B cell (primary cell): Measurements from ENCODE around the gene HOXB4. TPM values are rescaled to one million over a fixed set of nuclear protein-coding genes. Genes with fewer than 3 reads are reported as not detected.

Experiments used
- ATAC-seq: fragments of 200-7000 bp; cut with Tn5 transposase; one replicate; pipeline ENCODE4 v1.10.0; 2021; ENCODE audit warnings: low read depth, mild to moderate bottlenecking, moderate number of reproducible peaks, moderate library complexity
- CTCF ChIA-PET: fragments of 350-600 bp; sonication (Branson Sonifier 250); formaldehyde crosslinking; loops from one replicate; lab custom pipeline; 2021; ENCODE audit warnings: antibody characterized with exemption, inconsistent platforms; lab: Charles Lee
- POLR2A ChIA-PET: fragments of 350-600 bp; sonication (Branson Sonifier 250); formaldehyde crosslinking; loops from one replicate; lab custom pipeline; 2021; ENCODE audit warnings: antibody characterized with exemption; lab: Charles Lee
- DNase-seq: peaks from one replicate; pipeline ENCODE4 v3.0.0; 2013
- H2AFZ ChIP-seq: 2 replicates; pipeline ENCODE4 v1.6.1; 2012; ENCODE audit warnings: mild to moderate bottlenecking, low read depth, low read length; ENCODE audit not compliant: insufficient read depth, poor library complexity, severe bottlenecking
- H3K27ac ChIP-seq, 2 donors: 1 replicate in 1 of 2; 2 replicates in 1 of 2; pipeline ENCODE4 v1.5.1; 2012 to 2013; ENCODE audit warnings: low read length in 2 of 2, mild to moderate bottlenecking in 2 of 2, moderate library complexity in 1 of 2
- H3K27me3 ChIP-seq, 4 experiments: fragments of 200-600 bp in 1 of 4; sonication (generic) in 1 of 4; replicated peaks in 1 of 4; 1 replicate in 2 of 4; 2 replicates in 2 of 4; pipeline versions ENCODE4 v1.6.1 to v1.7.0; 2013 to 2016; ENCODE audit warnings: low read length in 3 of 4, mild to moderate bottlenecking in 2 of 4, mixed read lengths in 1 of 4, moderate library complexity in 1 of 4; ENCODE audit not compliant: insufficient read depth in 4 of 4, control insufficient read depth in 3 of 4; ENCODE audit errors: control extremely low read depth in 1 of 4
- H3K36me3 ChIP-seq, 2 experiments: replicated peaks in 1 of 2; 1 replicate in 1 of 2; 2 replicates in 1 of 2; pipeline versions ENCODE4 v1.6.1 to v1.7.1; 2013; ENCODE audit warnings: low read length in 1 of 2; ENCODE audit not compliant: insufficient read depth in 2 of 2, control insufficient read depth in 1 of 2; ENCODE audit errors: control extremely low read depth in 1 of 2, extremely low read depth in 1 of 2
- H3K4me1 ChIP-seq, 2 donors: fragments of 200-600 bp in 1 of 2; sonication (generic) in 1 of 2; 1 replicate in 1 of 2; 2 replicates in 1 of 2; pipeline versions ENCODE4 v1.5.1 to v1.6.1; 2013 to 2017; ENCODE audit warnings: low read length in 2 of 2; ENCODE audit not compliant: control insufficient read depth in 2 of 2, insufficient read depth in 2 of 2
- H3K4me2 ChIP-seq: replicated peaks from 2 replicates; pipeline ENCODE3; 2012; ENCODE audit warnings: mild to moderate bottlenecking, low read depth, low read length; ENCODE audit not compliant: poor library complexity, severe bottlenecking
- H3K4me3 ChIP-seq, 5 experiments: fragments of 200-600 bp in 1 of 5; sonication (generic) in 1 of 5; 1 replicate in 3 of 5; 2 replicates in 2 of 5; pipeline versions ENCODE4 v1.5.1 to v1.7.0; 2011 to 2016; ENCODE audit warnings: low read length in 4 of 5, mild to moderate bottlenecking in 4 of 5, low read depth in 2 of 5, control low read depth in 1 of 5, moderate library complexity in 1 of 5; ENCODE audit not compliant: insufficient read depth in 1 of 5; ENCODE audit errors: control extremely low read depth in 1 of 5, extremely low read depth in 1 of 5
- H3K79me2 ChIP-seq: fragments of 200-600 bp; sonication (generic); one replicate; pipeline ENCODE4 v1.6.0; 2016; ENCODE audit warnings: low read length; ENCODE audit not compliant: control insufficient read depth, insufficient read depth
- H3K9ac ChIP-seq: fragments of 200-600 bp; sonication (generic); 2 replicates; pipeline ENCODE4 v1.6.1; 2017; ENCODE audit warnings: mild to moderate bottlenecking, low read length, moderate library complexity
- H3K9me3 ChIP-seq, 3 donors: one replicate each; pipeline versions ENCODE4 v1.6.1 to v1.7.1; 2013; ENCODE audit warnings: low read length in 2 of 3; ENCODE audit not compliant: control insufficient read depth in 2 of 3, insufficient read depth in 1 of 3; ENCODE audit errors: control extremely low read depth in 1 of 3
- H4K20me1 ChIP-seq: 2 replicates; pipeline ENCODE4 v1.6.0; 2012; ENCODE audit warnings: mild to moderate bottlenecking, low read length; ENCODE audit not compliant: insufficient read depth, control insufficient read depth, poor library complexity, severe bottlenecking
- H3K27ac Mint-ChIP-seq: one replicate; pipeline ENCODE4 v1.8.0; 2021; ENCODE audit warnings: mixed read lengths
- H3K27me3 Mint-ChIP-seq: one replicate; pipeline ENCODE4 v1.8.0; 2021; ENCODE audit warnings: mixed read lengths
- H3K4me1 Mint-ChIP-seq: one replicate; pipeline ENCODE4 v1.8.0; 2021; ENCODE audit warnings: mixed read lengths
- H3K4me3 Mint-ChIP-seq: one replicate; pipeline ENCODE4 v1.8.0; 2021; ENCODE audit warnings: mixed read lengths
- H3K9me3 Mint-ChIP-seq: one replicate; pipeline ENCODE4 v1.8.0; 2022; ENCODE audit warnings: mixed read lengths; ENCODE audit not compliant: insufficient read depth
- EZH2 ChIP-seq: IDR thresholded peaks from 2 replicates; pipeline ENCODE4 v1.6.1; 2012; ENCODE audit warnings: borderline replicate concordance, low read depth, mild to moderate bottlenecking, moderate library complexity, low read length; ENCODE audit not compliant: insufficient read depth, poor library complexity, severe bottlenecking
- WGBS: methylation state at CpG from one replicate; pipeline ENCODE4 v1.1.5; 2013; ENCODE audit warnings: missing lambda C conversion rate; ENCODE audit not compliant: insufficient coverage; 5-methylcytosine and 5-hydroxymethylcytosine counted together
- intact Hi-C: fragments of 100-400 bp; cut with micrococcal nuclease; formaldehyde crosslinking; loops from one replicate; pipeline ENCODE4 v1.10.0; 2022
- polyA plus RNA-seq: library from polyadenylated mRNA; depleted of rRNA; stranded (reverse); fragments of >200 nt; gene quantifications from 2 replicates; pipeline ENCODE4 v1.2.3, GENCODE V29; 2012
- total RNA-seq, 2 donors: library from RNA; stranded (reverse); fragments of 120-200 nt in 1 of 2; gene quantifications; 1 replicate in 1 of 2; 2 replicates in 1 of 2; pipeline versions ENCODE4 v1.2.3 to v1.2.4, GENCODE V29; 2013 to 2022
- TF ChIP-seq, protein P1 (sequence below): fragments of 200-600 bp; IDR thresholded peaks from one replicate; pipeline ENCODE4 v1.8.0; 2022; ENCODE audit warnings: antibody characterized with exemption, mild to moderate bottlenecking

HOXB4 gene
- total and polyA plus RNA-seq, 2 donors (not counting 1 experiment from before 2014, with no cell fraction given): 0.85 to 1.7 TPM

- H3K27ac ChIP-seq: peak overlapping the region; percentile 6 to 28
- H3K9ac ChIP-seq: peak overlapping the region; percentile 70
- no peaks in the 10 kb centered on the region for H3K79me2 ChIP-seq
- WGBS: under 1% methylated on average over 72 of the region's 72 CpGs
- peaks cover 31% of the 10 kb centered on the region for H3K4me1 Mint-ChIP-seq
- H3K27me3 Mint-ChIP-seq: peaks cover 53% of the 10 kb centered on the region
- peaks cover 0 to 11% (median 0%) of the 10 kb centered on the region in 3 donors for H3K9me3 ChIP-seq
- H3K4me3 ChIP-seq: peak overlapping the region; percentile 31 to 73 (median 52)
- TF ChIP-seq, protein P1, sequence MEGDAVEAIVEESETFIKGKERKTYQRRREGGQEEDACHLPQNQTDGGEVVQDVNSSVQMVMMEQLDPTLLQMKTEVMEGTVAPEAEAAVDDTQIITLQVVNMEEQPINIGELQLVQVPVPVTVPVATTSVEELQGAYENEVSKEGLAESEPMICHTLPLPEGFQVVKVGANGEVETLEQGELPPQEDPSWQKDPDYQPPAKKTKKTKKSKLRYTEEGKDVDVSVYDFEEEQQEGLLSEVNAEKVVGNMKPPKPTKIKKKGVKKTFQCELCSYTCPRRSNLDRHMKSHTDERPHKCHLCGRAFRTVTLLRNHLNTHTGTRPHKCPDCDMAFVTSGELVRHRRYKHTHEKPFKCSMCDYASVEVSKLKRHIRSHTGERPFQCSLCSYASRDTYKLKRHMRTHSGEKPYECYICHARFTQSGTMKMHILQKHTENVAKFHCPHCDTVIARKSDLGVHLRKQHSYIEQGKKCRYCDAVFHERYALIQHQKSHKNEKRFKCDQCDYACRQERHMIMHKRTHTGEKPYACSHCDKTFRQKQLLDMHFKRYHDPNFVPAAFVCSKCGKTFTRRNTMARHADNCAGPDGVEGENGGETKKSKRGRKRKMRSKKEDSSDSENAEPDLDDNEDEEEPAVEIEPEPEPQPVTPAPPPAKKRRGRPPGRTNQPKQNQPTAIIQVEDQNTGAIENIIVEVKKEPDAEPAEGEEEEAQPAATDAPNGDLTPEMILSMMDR: peak; percentile 17
- TF ChIP-seq EZH2: no peak
- ChIA-PET CTCF (interaction anchor here (0.6 to 0.9 kb wide), 2 partner anchors 50 to 75 kb away, joined by 3 read pairs; no protein-coding TSS in a partner anchor), POLR2A (interaction anchor here (0.7 kb wide), 1 partner anchor 1712 kb away, joined by 4 read pairs; no protein-coding TSS in a partner anchor)
- ATAC-seq: peak; percentile 65
- peaks cover 0 to 67% (median 28%) of the 10 kb centered on the region in 4 experiments for H3K27me3 ChIP-seq
- no peaks in the 10 kb centered on the region for H4K20me1 ChIP-seq
- peak; percentile 84 for DNase-seq
- H2AFZ ChIP-seq: peak overlapping the region; percentile 82
- H3K4me3 Mint-ChIP-seq: peak overlapping the region; percentile 94
- H3K4me2 ChIP-seq: peak overlapping the region; percentile 96
- H3K4me1 ChIP-seq: peaks cover 42 to 45% of the 10 kb centered on the region in 2 donors
- intact Hi-C loops: loop anchor here (10.0 kb wide), 1 partner anchor 48 kb away; no protein-coding TSS in a partner anchor
- no peaks in the 10 kb centered on the region for H3K9me3 Mint-ChIP-seq
- peak overlapping the region; percentile 90 for H3K27ac Mint-ChIP-seq
- no peaks in the 10 kb centered on the region for H3K36me3 ChIP-seq
Observed at GRCh38 chr17:48543107-48543853, 34.9 kb downstream of the HOXB4 start.
